GM12878 (cell line): ENCODE data around the gene OR10S1. TPM values are rescaled to one million over a fixed set of nuclear protein-coding genes. Genes with fewer than 3 reads are reported as not detected.

Experiments used
- ATAC-seq: fragments of 200-7000 bp; cut with Tn5 transposase; 3 replicates; pipeline ENCODE4 v1.9.1; 2020; ENCODE audit warnings: mild to moderate bottlenecking, moderate library complexity
- BruUV-seq: library from RNA; stranded (reverse); fragments of 400-500 nt; replicated peaks from 2 replicates; lab custom pipeline; 2021; lab: Mats Ljungman, UMichigan
- CTCF ChIA-PET: fragments of 300-600 bp; sonication (Branson Sonifier 250); formaldehyde crosslinking; extraction: SDS; loops from one replicate; lab custom pipeline; 2021; ENCODE audit warnings: inconsistent platforms; lab: Yijun Ruan, JAX
- POLR2A ChIA-PET: fragments of 350-600 bp; formaldehyde crosslinking; extraction: SDS; loops from one replicate; lab custom pipeline; 2021; ENCODE audit warnings: inconsistent platforms; lab: Charles Lee
- RAD21 ChIA-PET: fragments of 300-600 bp; sonication (Branson Sonifier 250); formaldehyde crosslinking; loops from one replicate; lab custom pipeline; 2023; ENCODE audit warnings: antibody characterized with exemption; ENCODE audit not compliant: unreplicated experiment; lab: Charles Lee
- SMC1A ChIA-PET: fragments of 300-600 bp; sonication (Branson Sonifier 250); formaldehyde crosslinking; loops from one replicate; lab custom pipeline; 2023; ENCODE audit not compliant: unreplicated experiment, uncharacterized antibody; lab: Charles Lee
- DNase-seq: peaks from one replicate; pipeline ENCODE4 v3.0.0-alpha.2; 2011; ENCODE audit warnings: low read depth, low spot score
- FAIRE-seq: peaks from 3 replicates; lab custom pipeline; 2011; peaks lifted over from hg19 to GRCh38; lab: Jason Lieb, UNC
- H2AFZ ChIP-seq: 2 replicates; pipeline ENCODE4 v1.6.0; 2011; ENCODE audit warnings: low read depth, low read length, control low read depth; ENCODE audit not compliant: control insufficient read depth
- H3K27ac ChIP-seq: 2 replicates; pipeline ENCODE4 v1.5.1; 2011; ENCODE audit warnings: control low read depth; ENCODE audit not compliant: control insufficient read depth, insufficient read depth
- H3K27me3 ChIP-seq, 2 experiments: replicated peaks in 1 of 2; 2 replicates each; pipeline versions ENCODE4 v1.6.0 to v1.6.1; 2011; ENCODE audit warnings: low read length in 1 of 2; ENCODE audit not compliant: control insufficient read depth in 2 of 2, insufficient read depth in 2 of 2
- H3K36me3 ChIP-seq, 2 experiments: 2 replicates each; pipeline ENCODE4 v1.5.1; 2011; ENCODE audit warnings: low read length in 1 of 2; ENCODE audit not compliant: control insufficient read depth in 2 of 2, insufficient read depth in 2 of 2
- H3K4me1 ChIP-seq: 2 replicates; pipeline ENCODE4 v1.6.1; 2011; ENCODE audit warnings: mild to moderate bottlenecking, low read length, moderate library complexity, mixed read lengths; ENCODE audit not compliant: control insufficient read depth, insufficient read depth
- H3K4me2 ChIP-seq: 2 replicates; pipeline ENCODE4 v1.6.0; 2011; ENCODE audit warnings: control low read depth; ENCODE audit not compliant: control insufficient read depth, insufficient read depth
- H3K4me3 ChIP-seq: fragments of 200-600 bp; sonication (generic); 2 replicates; pipeline ENCODE4 v1.5.1; 2016
- H3K79me2 ChIP-seq: 2 replicates; pipeline ENCODE4 v1.6.0; 2011; ENCODE audit warnings: low read length; ENCODE audit not compliant: control insufficient read depth, insufficient read depth
- H3K9ac ChIP-seq: 2 replicates; pipeline ENCODE4 v1.8.0; 2011; ENCODE audit warnings: low read length, control low read depth, mixed read lengths; ENCODE audit not compliant: control insufficient read depth, insufficient read depth
- H3K9me3 ChIP-seq: replicated peaks from 3 replicates; pipeline ENCODE4 v1.5.1; 2011; ENCODE audit warnings: mild to moderate bottlenecking, low read length; ENCODE audit not compliant: control insufficient read depth, insufficient read depth
- H4K20me1 ChIP-seq: 2 replicates; pipeline ENCODE4 v1.6.0; 2011; ENCODE audit not compliant: control insufficient read depth, insufficient read depth
- BMI1 ChIP-seq: fragments of 450-650 bp; IDR thresholded peaks from 2 replicates; pipeline ENCODE4 v1.6.1; 2016; ENCODE audit warnings: mild to moderate bottlenecking, moderate library complexity, borderline replicate concordance
- CBX5 ChIP-seq: sonication (generic); IDR thresholded peaks from 2 replicates; pipeline ENCODE4 v1.6.1; 2016; ENCODE audit warnings: low read depth, moderate library complexity, mild to moderate bottlenecking, inconsistent platforms
- CHD4 ChIP-seq: fragments of 200-600 bp; sonication (generic); IDR thresholded peaks from 2 replicates; pipeline ENCODE4 v1.6.1; 2016; ENCODE audit warnings: mild to moderate bottlenecking
- EGR1 ChIP-seq, 2 experiments: IDR thresholded peaks; 1 replicate in 1 of 2; 2 replicates in 1 of 2; pipeline ENCODE4 v1.6.1; 2011 to 2012; ENCODE audit warnings: low read depth in 2 of 2, low read length in 2 of 2, borderline replicate concordance in 1 of 2, mild to moderate bottlenecking in 1 of 2, moderate library complexity in 1 of 2
- EZH2 ChIP-seq: IDR thresholded peaks from 2 replicates; pipeline ENCODE4 v1.6.1; 2012; ENCODE audit warnings: low read depth, mild to moderate bottlenecking, control low read depth, inconsistent platforms, low read length, borderline replicate concordance; ENCODE audit not compliant: control insufficient read depth
- FOXK2 ChIP-seq: fragments of 450-650 bp; IDR thresholded peaks from 2 replicates; pipeline ENCODE4 v1.6.1; 2017; ENCODE audit warnings: mild to moderate bottlenecking, moderate library complexity
- IRF5 ChIP-seq: fragments of 450-650 bp; IDR thresholded peaks from 2 replicates; pipeline ENCODE4 v1.6.1; 2017; ENCODE audit warnings: borderline replicate concordance
- NBN ChIP-seq: fragments of 450-650 bp; IDR thresholded peaks from 2 replicates; pipeline ENCODE4 v1.6.1; 2016
- NFYA ChIP-seq: IDR thresholded peaks from 2 replicates; pipeline ENCODE4 v1.6.1; 2011; ENCODE audit warnings: low read depth, mild to moderate bottlenecking, low read length, improper control_type of control experiment, borderline replicate concordance
- PKNOX1 ChIP-seq: fragments of 450-650 bp; IDR thresholded peaks from 2 replicates; pipeline ENCODE4 v1.6.1; 2016; ENCODE audit warnings: mild to moderate bottlenecking
- RB1 ChIP-seq: fragments of 450-650 bp; formaldehyde crosslinking; IDR thresholded peaks from 2 replicates; pipeline ENCODE4 v1.6.1; 2017; ENCODE audit warnings: mild to moderate bottlenecking, borderline replicate concordance
- SMARCA5 ChIP-seq: fragments of 450-650 bp; IDR thresholded peaks from 2 replicates; pipeline ENCODE4 v1.6.1; 2017; ENCODE audit warnings: mild to moderate bottlenecking
- TARDBP ChIP-seq: IDR thresholded peaks from 2 replicates; pipeline ENCODE4 v1.6.1; 2016; ENCODE audit warnings: borderline replicate concordance
- ZNF622 ChIP-seq: fragments of 450-650 bp; IDR thresholded peaks from 2 replicates; pipeline ENCODE4 v1.6.1; 2017; ENCODE audit warnings: mild to moderate bottlenecking, inconsistent platforms
- WGBS: methylation state at CpG from one replicate; pipeline ENCODE4 v1.1.6; 2016; ENCODE audit warnings: low lambda C conversion rate; ENCODE audit not compliant: insufficient replicate concordance, insufficient coverage; ENCODE audit errors: missing lambda C conversion rate; 5-methylcytosine and 5-hydroxymethylcytosine counted together
- in situ Hi-C: fragments of 300-500 bp; cut with MboI; formaldehyde crosslinking; loops from 9 replicates; pipeline ENCODE4 v1.14.3; 2018; ENCODE audit warnings: mixed read lengths
- intact Hi-C: fragments of 100-400 bp; cut with micrococcal nuclease; formaldehyde crosslinking; loops from one replicate; pipeline ENCODE4 v1.14.2; 2022; ENCODE audit not compliant: unreplicated experiment
- polyA plus RNA-seq, 11 experiments: library from polyadenylated mRNA; depleted of rRNA in 4 of 11; unstranded in 6 of 11; stranded (reverse) in 5 of 11; fragments of >200 nt; fragmentation: Nextera tagmentation in 4 of 11; fragmentation: Illumina TruSeq in 1 of 11; extraction: Ambion mirVana in 4 of 11; extraction: Trizol in 1 of 11; gene quantifications; 1 replicate in 1 of 11; 2 replicates in 10 of 11; pipeline versions ENCODE4 v1.2.1 to v1.2.3, GENCODE V29; 2011 to 2016; ENCODE audit warnings: inconsistent platforms in 2 of 11, missing spikeins in 2 of 11, low read depth in 1 of 11
- total RNA-seq, 4 experiments: library from RNA; depleted of rRNA in 3 of 4; stranded (reverse); fragments of >200 nt in 3 of 4; fragmentation: Illumina TruSeq in 1 of 4; extraction: Trizol in 1 of 4; gene quantifications; 2 replicates each; pipeline versions ENCODE4 v1.2.1 to v1.2.3, GENCODE V29; 2013 to 2021
- TF ChIP-seq, protein P1 (sequence below): IDR thresholded peaks from 2 replicates; pipeline ENCODE4 v1.6.1; 2012; ENCODE audit warnings: low read length, inconsistent platforms

OR10S1 gene
- total and polyA plus RNA-seq, 10 of the 15 experiments (the other 5 are each of a cell fraction or from before 2014, with no cell fraction given) = not detected

GRCh38 chr11:123995119-123995518 is 17.5 kb upstream of the OR10S1 start, which contains the start of gene OR10G6:
OR10G6 (minus strand) TSS chr11:123995161; CDS start chr11:123995161, 0 bp downstream.
- ChIA-PET RAD21 (no interaction called here), CTCF (no interaction called here), SMC1A (interaction anchor here (0.6 kb wide), 1 partner anchor 526 kb away, joined by 5 read pairs; no protein-coding TSS in a partner anchor), POLR2A (no interaction called here)
- no peaks in the 10 kb centered on the region; a peak in 1 of 4 replicates for H3K27me3 ChIP-seq
- no peak within 1 kb of the TSS for H3K27ac ChIP-seq
- no peaks in the 10 kb centered on the region for H3K79me2 ChIP-seq
- DNase-seq (no peak), ATAC-seq (no peak), FAIRE-seq (no peak)
- intact Hi-C loops (no loop called here), in situ Hi-C loops (no loop called here)
- TF ChIP-seq CHD4 (no peak), EZH2 (no peak), CBX5 (no peak), EGR1 (IDR thresholded peaks at IDR 0.05; ENCODE audit: borderline replicate concordance in 1 of 2, low read depth in 2 of 2, low read length in 2 of 2) (no peak), ZNF622 (no peak), FOXK2 (no peak), BMI1 (no peak), NBN (no peak), RB1 (no peak), TARDBP (no peak), SMARCA5 (no peak), IRF5 (no peak), NFYA (no peak), PKNOX1 (no peak)
- TF ChIP-seq, protein P1, sequence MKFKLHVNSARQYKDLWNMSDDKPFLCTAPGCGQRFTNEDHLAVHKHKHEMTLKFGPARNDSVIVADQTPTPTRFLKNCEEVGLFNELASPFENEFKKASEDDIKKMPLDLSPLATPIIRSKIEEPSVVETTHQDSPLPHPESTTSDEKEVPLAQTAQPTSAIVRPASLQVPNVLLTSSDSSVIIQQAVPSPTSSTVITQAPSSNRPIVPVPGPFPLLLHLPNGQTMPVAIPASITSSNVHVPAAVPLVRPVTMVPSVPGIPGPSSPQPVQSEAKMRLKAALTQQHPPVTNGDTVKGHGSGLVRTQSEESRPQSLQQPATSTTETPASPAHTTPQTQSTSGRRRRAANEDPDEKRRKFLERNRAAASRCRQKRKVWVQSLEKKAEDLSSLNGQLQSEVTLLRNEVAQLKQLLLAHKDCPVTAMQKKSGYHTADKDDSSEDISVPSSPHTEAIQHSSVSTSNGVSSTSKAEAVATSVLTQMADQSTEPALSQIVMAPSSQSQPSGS = no peak
- WGBS = 0% methylated on average over 1 of the region's 1 CpG
- no peak within 1 kb of the TSS for H3K9ac ChIP-seq
- no peaks in the 10 kb centered on the region for H4K20me1 ChIP-seq
- H3K4me3 ChIP-seq = no peak within 1 kb of the TSS
- BruUV-seq = no TSS peak
- H3K4me2 ChIP-seq = no peak within 1 kb of the TSS
- no peaks in the 10 kb centered on the region for H3K36me3 ChIP-seq
- no peaks in the 10 kb centered on the region for H3K4me1 ChIP-seq
- no peak within 1 kb of the TSS for H2AFZ ChIP-seq
- no peaks in the 10 kb centered on the region for H3K9me3 ChIP-seq
